Ovary (tissue), 1 donor: ENCODE results near the gene KRTAP10-10.

Experiments used
- EP300 ChIP-seq: sonication (generic); formaldehyde crosslinking; IDR thresholded peaks from one replicate; pipeline ENCODE4 v1.6.1; 2017; ENCODE audit warnings: antibody characterized with exemption
- POLR2A ChIP-seq: fragments of 450-650 bp; IDR thresholded peaks from one replicate; pipeline ENCODE4 v1.6.1; 2017; ENCODE audit warnings: antibody characterized with exemption, mild to moderate bottlenecking, moderate library complexity

GRCh38 chr21:44647222-44647552, 10.0 kb downstream of the KRTAP10-10 start:
- TF ChIP-seq EP300 (no peak), POLR2A (no peak)
